H9 (cell line): Measurements from ENCODE around the gene CHSY1. TPM values are rescaled to one million over a fixed set of nuclear protein-coding genes. Genes with fewer than 3 reads are reported as not detected.

ENCODE experiments used
- DNase-seq: peaks from one replicate; pipeline ENCODE4 v3.0.0-alpha.2; 2017
- H2AFZ ChIP-seq: one replicate; pipeline ENCODE4 v1.6.1; 2013; ENCODE audit warnings: mild to moderate bottlenecking, low read length, control low read depth, moderate library complexity
- H2AK5ac ChIP-seq: 2 replicates; pipeline ENCODE4 v1.6.1; 2013; ENCODE audit warnings: low read length, control low read depth, mixed read lengths; ENCODE audit not compliant: insufficient read length
- H2BK120ac ChIP-seq: one replicate; pipeline ENCODE4 v1.6.1; 2013; ENCODE audit warnings: low read depth, mild to moderate bottlenecking, low read length, control low read depth, inconsistent platforms; ENCODE audit not compliant: poor library complexity, severe bottlenecking
- H2BK12ac ChIP-seq: 2 replicates; pipeline ENCODE4 v1.6.1; 2013; ENCODE audit warnings: low read length, control low read depth, mixed read lengths, low read depth; ENCODE audit not compliant: insufficient read length
- H2BK15ac ChIP-seq: 2 replicates; pipeline ENCODE4 v1.6.1; 2013; ENCODE audit warnings: low read depth, low read length, control low read depth
- H2BK20ac ChIP-seq: one replicate; pipeline ENCODE4 v1.6.1; 2013; ENCODE audit warnings: low read depth, mild to moderate bottlenecking, low read length, control low read depth, inconsistent platforms; ENCODE audit not compliant: poor library complexity, severe bottlenecking
- H2BK5ac ChIP-seq: 2 replicates; pipeline ENCODE4 v1.6.1; 2013; ENCODE audit warnings: low read length, control low read depth, mixed read lengths; ENCODE audit not compliant: insufficient read length
- H3K14ac ChIP-seq: 2 replicates; pipeline ENCODE4 v1.6.1; 2013; ENCODE audit warnings: low read length, control low read depth; ENCODE audit not compliant: insufficient read depth
- H3K18ac ChIP-seq: 2 replicates; pipeline ENCODE4 v1.6.1; 2013; ENCODE audit warnings: low read depth, mild to moderate bottlenecking, mixed read lengths, low read length, control low read depth; ENCODE audit not compliant: insufficient read length
- H3K23ac ChIP-seq: 2 replicates; pipeline ENCODE4 v1.6.1; 2013; ENCODE audit warnings: low read length, control low read depth, mixed read lengths, low read depth; ENCODE audit not compliant: insufficient read length
- H3K23me2 ChIP-seq: 2 replicates; pipeline ENCODE4 v1.6.1; 2013; ENCODE audit warnings: low read depth, mild to moderate bottlenecking, mixed read lengths, low read length, control low read depth; ENCODE audit not compliant: insufficient read length, poor library complexity, severe bottlenecking
- H3K27ac ChIP-seq: 2 replicates; pipeline ENCODE4 v1.5.1; 2013; ENCODE audit warnings: low read length, control low read depth, mixed read lengths, low read depth; ENCODE audit not compliant: insufficient read length
- H3K27me3 ChIP-seq: 2 replicates; pipeline ENCODE4 v1.6.1; 2013; ENCODE audit warnings: low read length, control low read depth, inconsistent platforms; ENCODE audit not compliant: insufficient read depth
- H3K4ac ChIP-seq: 2 replicates; pipeline ENCODE4 v1.6.1; 2013; ENCODE audit warnings: low read depth, mild to moderate bottlenecking, control low read depth, inconsistent platforms, low read length, moderate library complexity
- H3K4me1 ChIP-seq: 2 replicates; pipeline ENCODE4 v1.6.1; 2013; ENCODE audit warnings: low read length, control low read depth, inconsistent platforms; ENCODE audit not compliant: insufficient read depth
- H3K4me2 ChIP-seq: 2 replicates; pipeline ENCODE4 v1.6.1; 2013; ENCODE audit warnings: low read length, control low read depth, mixed read lengths; ENCODE audit not compliant: insufficient read length, insufficient read depth
- H3K56ac ChIP-seq: 2 replicates; pipeline ENCODE4 v1.6.1; 2013; ENCODE audit warnings: low read depth, mild to moderate bottlenecking, mixed read lengths, low read length, control low read depth; ENCODE audit not compliant: insufficient read length
- H3K79me1 ChIP-seq: 2 replicates; pipeline ENCODE4 v1.6.1; 2013; ENCODE audit warnings: low read depth, mild to moderate bottlenecking, moderate library complexity, low read length, control low read depth, inconsistent platforms; ENCODE audit not compliant: insufficient read depth, poor library complexity, severe bottlenecking
- H3K79me2 ChIP-seq: 2 replicates; pipeline ENCODE4 v1.6.1; 2013; ENCODE audit warnings: low read length, control low read depth, inconsistent platforms; ENCODE audit not compliant: insufficient read depth
- H3K9ac ChIP-seq: 2 replicates; pipeline ENCODE4 v1.6.1; 2013; ENCODE audit warnings: low read length, control low read depth, mixed read lengths; ENCODE audit not compliant: insufficient read length; ENCODE audit errors: extremely low read depth
- H3K9me3 ChIP-seq: one replicate; pipeline ENCODE4 v1.6.1; 2013; ENCODE audit warnings: low read depth, low read length, inconsistent platforms; ENCODE audit not compliant: control insufficient read depth
- H3T11ph ChIP-seq: one replicate; pipeline ENCODE4 v1.6.1; 2013; ENCODE audit warnings: mild to moderate bottlenecking, low read length, control low read depth, inconsistent platforms
- H4K20me1 ChIP-seq: one replicate; pipeline ENCODE4 v1.6.1; 2013; ENCODE audit not compliant: control insufficient read depth, insufficient read length, insufficient read depth
- H4K5ac ChIP-seq: 2 replicates; pipeline ENCODE4 v1.6.1; 2013; ENCODE audit warnings: low read depth, mild to moderate bottlenecking, mixed read lengths, low read length, control low read depth; ENCODE audit not compliant: insufficient read length
- H4K8ac ChIP-seq: replicated peaks from 2 replicates; pipeline ENCODE4 v1.6.1; 2013; ENCODE audit warnings: low read length, control low read depth, mixed read lengths, low read depth; ENCODE audit not compliant: insufficient read length
- H4K91ac ChIP-seq: 2 replicates; pipeline ENCODE4 v1.6.1; 2013; ENCODE audit warnings: low read depth, mild to moderate bottlenecking, moderate library complexity, mixed read lengths, low read length, control low read depth; ENCODE audit not compliant: insufficient read length
- H3K27ac Mint-ChIP-seq, 3 experiments: 2 replicates in 2 of 3; 3 replicates in 1 of 3; pipeline ENCODE4 v1.8.0; 2020 to 2021; ENCODE audit warnings: mixed read lengths in 3 of 3, mild to moderate bottlenecking in 1 of 3, moderate library complexity in 1 of 3
- H3K27me3 Mint-ChIP-seq: 2 replicates; pipeline ENCODE4 v1.8.0; 2021; ENCODE audit warnings: low read depth, mild to moderate bottlenecking, moderate library complexity, mixed read lengths
- H3K36me3 Mint-ChIP-seq, 3 experiments: 2 replicates in 2 of 3; 3 replicates in 1 of 3; pipeline ENCODE4 v1.8.0; 2020 to 2021; ENCODE audit warnings: low read depth in 3 of 3, mixed read lengths in 3 of 3; ENCODE audit not compliant: insufficient read depth in 1 of 3
- H3K4me1 Mint-ChIP-seq, 2 experiments: 2 replicates each; pipeline ENCODE4 v1.8.0; 2020; ENCODE audit warnings: mixed read lengths in 2 of 2
- H3K4me3 Mint-ChIP-seq, 2 experiments: 2 replicates in 1 of 2; 3 replicates in 1 of 2; pipeline ENCODE4 v1.8.0; 2020 to 2021; ENCODE audit warnings: mild to moderate bottlenecking in 2 of 2, mixed read lengths in 2 of 2, moderate library complexity in 1 of 2
- H3K9me3 Mint-ChIP-seq, 2 experiments: 2 replicates in 1 of 2; 3 replicates in 1 of 2; pipeline ENCODE4 v1.8.0; 2020; ENCODE audit warnings: mild to moderate bottlenecking in 2 of 2, mixed read lengths in 2 of 2, moderate library complexity in 1 of 2
- WGBS: extraction: QIAGEN DNeasy Blood & Tissue Kit; methylation state at CpG from one replicate; pipeline ENCODE4 v1.1.7; 2013; ENCODE audit warnings: missing lambda C conversion rate, low lambda C conversion rate, mixed read lengths; ENCODE audit not compliant: insufficient read length; ENCODE audit errors: extremely low coverage; 5-methylcytosine and 5-hydroxymethylcytosine counted together
- total RNA-seq: library from RNA; stranded (reverse); gene quantifications from 2 replicates; pipeline ENCODE4 v1.2.1, GENCODE V29; 2021
- TF ChIP-seq, protein P1 (sequence below): fragments of 200-600 bp; sonication (generic); conservative IDR thresholded peaks from 3 replicates; pipeline ENCODE4 v1.8.0; 2021; ENCODE audit warnings: antibody characterized with exemption, mild to moderate bottlenecking

The CHSY1 gene
- total RNA-seq, 1 experiment from 2014 or later, result 68.3 TPM

DNA sequence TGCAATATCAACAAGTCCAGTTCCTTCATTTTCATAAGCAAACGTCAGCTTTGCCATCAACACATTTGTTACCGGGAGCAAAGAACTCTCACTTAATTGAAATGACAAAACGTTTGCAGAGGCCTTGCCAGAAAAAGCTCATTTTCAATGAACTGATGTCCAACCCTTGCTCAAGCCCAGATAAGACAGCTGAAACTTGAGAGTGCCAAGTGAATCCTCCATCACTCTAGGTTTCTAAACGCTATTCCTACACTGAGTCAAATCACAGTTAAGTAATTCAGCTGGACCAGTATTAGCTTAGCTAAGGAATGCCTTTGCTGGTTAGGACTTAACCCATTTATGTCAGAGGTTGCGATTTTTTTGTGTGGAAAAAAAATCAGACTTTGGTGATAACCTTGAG, 11.5 kb downstream of the CHSY1 start:
- Histone ChIP-seq H3K23ac (no peak overlapping the region), H3T11ph (no peak overlapping the region), H4K20me1 (peaks cover 5% of the 10 kb centered on the region), H2BK15ac (no peak overlapping the region), H3K79me1 (peaks cover 6% of the 10 kb centered on the region), H3K23me2 (no peaks in the 10 kb centered on the region), H3K27ac (no peak overlapping the region), H4K91ac (no peak overlapping the region), H3K9ac (no peak overlapping the region), H3K9me3 (no peaks in the 10 kb centered on the region), H2BK5ac (no peak overlapping the region), H4K8ac (no peak overlapping the region), H3K4ac (no peak overlapping the region), H3K14ac (no peak overlapping the region), H3K4me1 (peaks cover 11% of the 10 kb centered on the region), H3K79me2 (peaks cover 70% of the 10 kb centered on the region), H2BK12ac (no peak overlapping the region), H3K56ac (no peak overlapping the region), H3K27me3 (no peaks in the 10 kb centered on the region), H2AFZ (no peak overlapping the region), H2AK5ac (no peak overlapping the region), H3K18ac (no peak overlapping the region), H2BK20ac (no peak overlapping the region), H2BK120ac (no peak overlapping the region), H4K5ac (no peak overlapping the region), H3K4me2 (no peak overlapping the region)
- TF ChIP-seq, protein P1, sequence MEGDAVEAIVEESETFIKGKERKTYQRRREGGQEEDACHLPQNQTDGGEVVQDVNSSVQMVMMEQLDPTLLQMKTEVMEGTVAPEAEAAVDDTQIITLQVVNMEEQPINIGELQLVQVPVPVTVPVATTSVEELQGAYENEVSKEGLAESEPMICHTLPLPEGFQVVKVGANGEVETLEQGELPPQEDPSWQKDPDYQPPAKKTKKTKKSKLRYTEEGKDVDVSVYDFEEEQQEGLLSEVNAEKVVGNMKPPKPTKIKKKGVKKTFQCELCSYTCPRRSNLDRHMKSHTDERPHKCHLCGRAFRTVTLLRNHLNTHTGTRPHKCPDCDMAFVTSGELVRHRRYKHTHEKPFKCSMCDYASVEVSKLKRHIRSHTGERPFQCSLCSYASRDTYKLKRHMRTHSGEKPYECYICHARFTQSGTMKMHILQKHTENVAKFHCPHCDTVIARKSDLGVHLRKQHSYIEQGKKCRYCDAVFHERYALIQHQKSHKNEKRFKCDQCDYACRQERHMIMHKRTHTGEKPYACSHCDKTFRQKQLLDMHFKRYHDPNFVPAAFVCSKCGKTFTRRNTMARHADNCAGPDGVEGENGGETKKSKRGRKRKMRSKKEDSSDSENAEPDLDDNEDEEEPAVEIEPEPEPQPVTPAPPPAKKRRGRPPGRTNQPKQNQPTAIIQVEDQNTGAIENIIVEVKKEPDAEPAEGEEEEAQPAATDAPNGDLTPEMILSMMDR, result no peak
- DNase-seq, result no peak
- Mint-ChIP-seq H3K9me3 (no peaks in the 10 kb centered on the region), H3K27ac (no peak overlapping the region), H3K36me3 (peaks cover 6 to 10% (median 8%) of the 10 kb centered on the region in 3 experiments; a peak in 6 of 7 replicates), H3K4me3 (no peak overlapping the region), H3K4me1 (peaks cover 49 to 53% of the 10 kb centered on the region in 2 experiments), H3K27me3 (no peaks in the 10 kb centered on the region)
- no CpG with 5 or more reads among the region's 5 CpGs for WGBS
